HEK293 (cell line): ENCODE data around the gene LYPLA2.

Experiments
- BCL6B ChIP-seq: fragments of 450-650 bp; formaldehyde crosslinking; IDR thresholded peaks from 2 replicates; pipeline ENCODE4 v1.5.1; 2017; ENCODE audit warnings: missing biosample characterization, missing genetic modification characterization
- GLI2 ChIP-seq: fragments of 450-650 bp; formaldehyde crosslinking; IDR thresholded peaks from 2 replicates; pipeline ENCODE4; 2017; ENCODE audit warnings: missing biosample characterization, missing genetic modification characterization, low read depth, borderline replicate concordance
- HOXD13 ChIP-seq: sonication (generic); formaldehyde crosslinking; IDR thresholded peaks from 2 replicates; pipeline ENCODE4 v1.8.0; 2022; ENCODE audit warnings: missing genetic modification reagents, borderline replicate concordance
- PRDM1 ChIP-seq: fragments of 450-650 bp; formaldehyde crosslinking; IDR thresholded peaks from 2 replicates; pipeline ENCODE4; 2016; ENCODE audit warnings: missing biosample characterization, missing genetic modification characterization
- RBAK ChIP-seq: fragments of 450-650 bp; formaldehyde crosslinking; IDR thresholded peaks from 2 replicates; pipeline ENCODE4 v1.5.1; 2016; ENCODE audit warnings: missing biosample characterization, missing genetic modification characterization
- REST ChIP-seq: fragments of 450-650 bp; formaldehyde crosslinking; IDR thresholded peaks from 2 replicates; pipeline ENCODE4 v1.5.1; 2016; ENCODE audit warnings: missing biosample characterization, missing genetic modification characterization
- SALL2 ChIP-seq: fragments of 450-650 bp; formaldehyde crosslinking; IDR thresholded peaks from 2 replicates; pipeline ENCODE4 v1.5.0; 2017; ENCODE audit warnings: missing biosample characterization, mild to moderate bottlenecking, missing genetic modification characterization, borderline replicate concordance
- SP7 ChIP-seq: fragments of 450-650 bp; formaldehyde crosslinking; IDR thresholded peaks from 2 replicates; pipeline ENCODE4 v1.5.1; 2016; ENCODE audit warnings: missing biosample characterization, missing genetic modification characterization
- YY1 ChIP-seq: fragments of 450-650 bp; formaldehyde crosslinking; IDR thresholded peaks from 2 replicates; pipeline ENCODE4 v1.5.1; 2018; ENCODE audit warnings: missing biosample characterization, missing genetic modification characterization
- ZBTB48 ChIP-seq: fragments of 450-650 bp; formaldehyde crosslinking; IDR thresholded peaks from 2 replicates; pipeline ENCODE4 v1.5.1; 2016; ENCODE audit warnings: missing biosample characterization, missing genetic modification characterization
- ZFP3 ChIP-seq: fragments of 450-650 bp; formaldehyde crosslinking; IDR thresholded peaks from 2 replicates; pipeline ENCODE4 v1.5.1; 2016; ENCODE audit warnings: low read depth, missing biosample characterization, missing genetic modification characterization
- ZNF169 ChIP-seq: fragments of 450-650 bp; formaldehyde crosslinking; IDR thresholded peaks from 2 replicates; pipeline ENCODE4 v1.5.1; 2016; ENCODE audit warnings: missing biosample characterization, missing genetic modification characterization
- ZNF174 ChIP-seq: fragments of 450-650 bp; formaldehyde crosslinking; IDR thresholded peaks from 2 replicates; pipeline ENCODE4 v1.5.0; 2017; ENCODE audit warnings: missing biosample characterization, mild to moderate bottlenecking, missing genetic modification characterization
- ZNF266 ChIP-seq: fragments of 450-650 bp; formaldehyde crosslinking; IDR thresholded peaks from 2 replicates; pipeline ENCODE4 v1.5.1; 2016; ENCODE audit warnings: missing biosample characterization, missing genetic modification characterization, low read depth
- ZNF292 ChIP-seq: fragments of 450-650 bp; formaldehyde crosslinking; IDR thresholded peaks from 2 replicates; pipeline ENCODE4 v1.5.1; 2016; ENCODE audit warnings: low read depth, missing biosample characterization, missing genetic modification characterization, borderline replicate concordance
- ZNF302 ChIP-seq: fragments of 450-650 bp; formaldehyde crosslinking; IDR thresholded peaks from 2 replicates; pipeline ENCODE4 v1.5.1; 2016; ENCODE audit warnings: missing biosample characterization, missing genetic modification characterization, low read depth
- ZNF398 ChIP-seq: fragments of 450-650 bp; formaldehyde crosslinking; IDR thresholded peaks from 2 replicates; pipeline ENCODE4 v1.5.1; 2017; ENCODE audit warnings: missing biosample characterization, missing genetic modification characterization
- ZNF48 ChIP-seq: fragments of 450-650 bp; formaldehyde crosslinking; IDR thresholded peaks from 2 replicates; pipeline ENCODE4 v1.5.1; 2016; ENCODE audit warnings: missing biosample characterization, missing genetic modification characterization
- ZNF521 ChIP-seq: fragments of 450-650 bp; formaldehyde crosslinking; IDR thresholded peaks from 2 replicates; pipeline ENCODE4 v1.5.1; 2017; ENCODE audit warnings: missing biosample characterization, mild to moderate bottlenecking, missing genetic modification characterization
- ZNF549 ChIP-seq: fragments of 450-650 bp; IDR thresholded peaks from 2 replicates; pipeline ENCODE4 v1.5.1; 2018; ENCODE audit warnings: missing biosample characterization, missing genetic modification characterization, mild to moderate bottlenecking, inconsistent platforms, moderate library complexity
- ZNF571 ChIP-seq: fragments of 450-650 bp; formaldehyde crosslinking; IDR thresholded peaks from 2 replicates; pipeline ENCODE4 v1.5.0; 2017; ENCODE audit warnings: missing biosample characterization, missing genetic modification characterization
- ZNF580 ChIP-seq: fragments of 450-650 bp; formaldehyde crosslinking; IDR thresholded peaks from 2 replicates; pipeline ENCODE4 v1.5.1; 2016; ENCODE audit warnings: missing biosample characterization, missing genetic modification characterization
- ZNF600 ChIP-seq: fragments of 450-650 bp; formaldehyde crosslinking; IDR thresholded peaks from 2 replicates; pipeline ENCODE4 v1.5.1; 2016; ENCODE audit warnings: missing biosample characterization, missing genetic modification characterization
- ZNF792 ChIP-seq: fragments of 450-650 bp; formaldehyde crosslinking; IDR thresholded peaks from 2 replicates; pipeline ENCODE4 v1.5.1; 2016; ENCODE audit warnings: missing biosample characterization, missing genetic modification characterization
- ZNF830 ChIP-seq: fragments of 450-650 bp; IDR thresholded peaks from 2 replicates; pipeline ENCODE4 v1.5.0; 2018; ENCODE audit warnings: missing biosample characterization, missing genetic modification characterization, low read depth, mild to moderate bottlenecking, moderate library complexity
- ZXDB ChIP-seq: fragments of 450-650 bp; formaldehyde crosslinking; IDR thresholded peaks from 2 replicates; pipeline ENCODE4 v1.5.1; 2016; ENCODE audit warnings: missing biosample characterization, missing genetic modification characterization
- TF ChIP-seq, protein P1 (sequence below): fragments of 450-650 bp; formaldehyde crosslinking; IDR thresholded peaks from 2 replicates; pipeline ENCODE4 v1.5.1; 2016; ENCODE audit warnings: missing biosample characterization, missing genetic modification characterization
- TF ChIP-seq, protein P2 (sequence below): fragments of 450-650 bp; formaldehyde crosslinking; IDR thresholded peaks from 2 replicates; pipeline ENCODE4 v1.5.1; 2016; ENCODE audit warnings: missing biosample characterization, missing genetic modification characterization

LYPLA2 gene

DNA sequence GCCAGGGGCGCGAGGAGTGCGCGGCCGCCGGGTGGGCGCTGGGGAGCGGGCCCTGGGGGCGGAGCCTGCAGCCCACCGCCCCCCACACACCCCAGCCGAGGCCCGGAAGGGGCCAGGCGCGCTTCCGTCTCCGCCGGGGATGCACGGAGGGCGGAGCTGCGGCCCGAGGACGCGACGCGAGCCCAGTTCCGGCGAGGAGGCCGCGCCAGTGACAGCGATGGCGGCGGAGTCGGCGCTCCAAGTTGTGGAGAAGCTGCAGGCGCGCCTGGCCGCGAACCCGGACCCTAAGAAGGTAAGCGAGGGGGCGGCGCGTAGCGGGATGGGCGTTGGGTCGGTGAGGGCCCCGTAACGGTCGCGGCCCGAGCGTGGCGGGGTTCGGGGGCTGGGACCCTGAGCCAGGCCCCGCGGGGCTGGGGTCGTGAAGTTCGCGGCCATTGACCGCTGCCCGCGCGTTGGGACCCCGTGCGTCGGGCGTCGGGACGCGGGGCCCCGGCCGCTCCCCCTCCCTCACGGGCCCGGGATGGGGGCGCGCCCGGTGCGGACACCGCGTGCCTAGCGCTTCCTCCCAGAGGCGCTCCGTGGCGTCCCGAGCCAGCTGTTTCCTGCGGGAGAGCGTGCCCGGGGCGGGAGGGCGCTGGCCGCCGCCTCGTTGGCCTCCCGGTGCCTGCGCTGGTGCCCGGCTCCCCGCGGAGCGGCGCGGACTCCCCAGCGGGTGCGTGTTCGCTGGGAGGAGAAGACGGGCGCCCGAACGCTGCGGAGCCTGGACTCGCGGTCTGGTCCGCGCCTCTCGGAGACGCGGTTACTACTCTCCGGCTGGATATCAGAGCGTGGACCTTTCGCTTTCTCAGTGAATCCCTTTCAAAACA is 47.4 kb upstream of the LYPLA2 start, which contains the start of gene ELOA (continued):
- no peak for TF ChIP-seq ZFP3 (tag by site-specific recombination)
- no peak for TF ChIP-seq ZNF830 (tag by site-specific recombination)
- TF ChIP-seq YY1 (tag by site-specific recombination), result peak; percentile 92
- TF ChIP-seq ZNF398 (tag by site-specific recombination), result no peak
- TF ChIP-seq PRDM1 (tag by site-specific recombination), result peak; percentile 51; the same call in 1 of the 2 replicates
- TF ChIP-seq SP7 (tag by site-specific recombination), result 0 out of 2 replicates have a peak, but pooled peaks have one; percentile 50
- no peak for TF ChIP-seq ZNF169
- peak; percentile 21; the same call in 1 of the 2 replicates for TF ChIP-seq ZBTB48 (tag by site-specific recombination)
- TF ChIP-seq ZNF302, result no peak
- TF ChIP-seq, protein P1, sequence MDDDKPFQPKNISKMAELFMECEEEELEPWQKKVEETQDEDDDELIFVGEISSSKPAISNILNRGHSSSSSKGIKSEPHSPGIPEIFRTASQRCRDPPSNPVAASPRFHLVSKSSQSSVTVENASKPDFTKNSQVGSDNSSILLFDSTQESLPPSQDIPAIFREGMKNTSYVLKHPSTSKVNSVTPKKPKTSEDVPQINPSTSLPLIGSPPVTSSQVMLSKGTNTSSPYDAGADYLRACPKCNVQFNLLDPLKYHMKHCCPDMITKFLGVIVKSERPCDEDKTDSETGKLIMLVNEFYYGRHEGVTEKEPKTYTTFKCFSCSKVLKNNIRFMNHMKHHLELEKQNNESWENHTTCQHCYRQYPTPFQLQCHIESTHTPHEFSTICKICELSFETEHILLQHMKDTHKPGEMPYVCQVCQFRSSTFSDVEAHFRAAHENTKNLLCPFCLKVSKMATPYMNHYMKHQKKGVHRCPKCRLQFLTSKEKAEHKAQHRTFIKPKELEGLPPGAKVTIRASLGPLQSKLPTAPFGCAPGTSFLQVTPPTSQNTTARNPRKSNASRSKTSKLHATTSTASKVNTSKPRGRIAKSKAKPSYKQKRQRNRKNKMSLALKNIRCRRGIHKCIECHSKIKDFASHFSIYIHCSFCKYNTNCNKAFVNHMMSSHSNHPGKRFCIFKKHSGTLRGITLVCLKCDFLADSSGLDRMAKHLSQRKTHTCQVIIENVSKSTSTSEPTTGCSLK, result no peak
- TF ChIP-seq SALL2, result no peak
- no peak for TF ChIP-seq REST
- no peak for TF ChIP-seq ZNF48 (tag by site-specific recombination)
- no peak; the same call in 1 of the 2 replicates for TF ChIP-seq ZNF600 (tag by site-specific recombination)
- TF ChIP-seq ZNF266 (tag by site-specific recombination), result no peak
- no peak for TF ChIP-seq GLI2 (tag by site-specific recombination)
- TF ChIP-seq ZNF521 (tag by site-specific recombination), result no peak
- TF ChIP-seq ZXDB (tag by site-specific recombination), result peak; percentile 66
- no peak for TF ChIP-seq ZNF549 (tag by site-specific recombination)
- TF ChIP-seq ZNF571 (tag by site-specific recombination), result no peak
- TF ChIP-seq RBAK, result no peak
- no peak for TF ChIP-seq HOXD13 (CRISPR knock-in tag)
- no peak for TF ChIP-seq ZNF174 (tag by site-specific recombination)
- TF ChIP-seq ZNF580 (tag by site-specific recombination), result no peak
- TF ChIP-seq, protein P2, sequence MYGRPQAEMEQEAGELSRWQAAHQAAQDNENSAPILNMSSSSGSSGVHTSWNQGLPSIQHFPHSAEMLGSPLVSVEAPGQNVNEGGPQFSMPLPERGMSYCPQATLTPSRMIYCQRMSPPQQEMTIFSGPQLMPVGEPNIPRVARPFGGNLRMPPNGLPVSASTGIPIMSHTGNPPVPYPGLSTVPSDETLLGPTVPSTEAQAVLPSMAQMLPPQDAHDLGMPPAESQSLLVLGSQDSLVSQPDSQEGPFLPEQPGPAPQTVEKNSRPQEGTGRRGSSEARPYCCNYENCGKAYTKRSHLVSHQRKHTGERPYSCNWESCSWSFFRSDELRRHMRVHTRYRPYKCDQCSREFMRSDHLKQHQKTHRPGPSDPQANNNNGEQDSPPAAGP (tag by site-specific recombination), result peak; percentile 37
- no peak for TF ChIP-seq BCL6B (tag by site-specific recombination)
- 0 out of 2 replicates have a peak, but pooled peaks have one; percentile 37 for TF ChIP-seq ZNF792 (tag by site-specific recombination)
- no peak for TF ChIP-seq ZNF292 (tag by site-specific recombination)
